Measurements from ENCODE around the gene GRAMD1A.
A peak's percentile ranks its signal among the peaks of the same experiment; 100 is the strongest.

- TF ChIP-seq POLR2A (IDR thresholded peaks at IDR 0.05) (no peak), CTCF (IDR thresholded peaks at IDR 0.05) (peak; percentile 95 to 99 (median 96))
Observed at GRCh38 chr19:35044317-35045117, 44.4 kb downstream of the GRAMD1A start.

Data from right lobe of liver (tissue), 4 donors.